Keratinocyte (primary cell): Measurements from ENCODE around the gene COA8. TPM values are rescaled to one million over a fixed set of nuclear protein-coding genes. Genes with fewer than 3 reads are reported as not detected.

Experiments used
- DNase-seq: peaks from one replicate; pipeline ENCODE4 v3.0.0-alpha.2; 2011; ENCODE audit warnings: low read depth, missing footprints, low spot score
- FAIRE-seq: peaks from 2 replicates; lab custom pipeline; 2011; peaks lifted over from hg19 to GRCh38; lab: Jason Lieb, UNC
- H2AFZ ChIP-seq: 2 replicates; pipeline ENCODE4 v1.6.0; 2012; ENCODE audit warnings: low read length, control low read depth, inconsistent platforms; ENCODE audit not compliant: control insufficient read depth
- H3K27ac ChIP-seq: 2 replicates; pipeline ENCODE4 v1.5.1; 2011; ENCODE audit warnings: low read length; ENCODE audit not compliant: control insufficient read depth, insufficient read depth
- H3K27me3 ChIP-seq: 3 replicates; pipeline ENCODE4 v1.6.0; 2011; ENCODE audit warnings: low read length; ENCODE audit not compliant: control insufficient read depth, insufficient read depth; ENCODE audit errors: extremely low read depth
- H3K36me3 ChIP-seq, 2 experiments: 2 replicates in 1 of 2; 3 replicates in 1 of 2; pipeline ENCODE4 v1.5.1; 2011; ENCODE audit warnings: low read length in 2 of 2, mild to moderate bottlenecking in 1 of 2; ENCODE audit not compliant: control insufficient read depth in 2 of 2, insufficient read depth in 2 of 2; ENCODE audit errors: extremely low read depth in 1 of 2
- H3K4me1 ChIP-seq: 3 replicates; pipeline ENCODE4 v1.5.1; 2011; ENCODE audit warnings: low read length; ENCODE audit not compliant: control insufficient read depth, insufficient read depth; ENCODE audit errors: extremely low read depth
- H3K4me2 ChIP-seq: 3 replicates; pipeline ENCODE4 v1.6.0; 2011; ENCODE audit warnings: low read depth, low read length; ENCODE audit not compliant: control insufficient read depth, insufficient read depth; ENCODE audit errors: extremely low read depth
- H3K4me3 ChIP-seq, 3 experiments: fragments of 200-600 bp in 1 of 3; sonication (generic) in 1 of 3; 2 replicates in 2 of 3; 3 replicates in 1 of 3; pipeline ENCODE4 v1.5.1; 2011 to 2016; ENCODE audit warnings: low read length in 3 of 3, mild to moderate bottlenecking in 3 of 3, control low read depth in 2 of 3, inconsistent platforms in 1 of 3, low read depth in 1 of 3, mixed read lengths in 1 of 3, mixed run types in 1 of 3, moderate library complexity in 1 of 3; ENCODE audit not compliant: control insufficient read depth in 2 of 3, insufficient read depth in 2 of 3; ENCODE audit errors: extremely low read depth in 1 of 3
- H3K79me2 ChIP-seq: 2 replicates; pipeline ENCODE4 v1.6.0; 2012; ENCODE audit warnings: low read length; ENCODE audit not compliant: control insufficient read depth, insufficient read depth
- H3K9ac ChIP-seq: 3 replicates; pipeline ENCODE4 v1.6.0; 2011; ENCODE audit warnings: low read length; ENCODE audit not compliant: control insufficient read depth, insufficient read depth; ENCODE audit errors: extremely low read depth
- H3K9me1 ChIP-seq: 3 replicates; pipeline ENCODE4 v1.6.0; 2011; ENCODE audit warnings: low read length; ENCODE audit not compliant: control insufficient read depth, insufficient read depth; ENCODE audit errors: extremely low read depth
- H3K9me3 ChIP-seq: 2 replicates; pipeline ENCODE4 v1.5.1; 2012; ENCODE audit warnings: low read depth, low read length; ENCODE audit not compliant: control insufficient read depth
- H4K20me1 ChIP-seq: 3 replicates; pipeline ENCODE4 v1.6.0; 2011; ENCODE audit warnings: low read length; ENCODE audit not compliant: control insufficient read depth, insufficient read depth; ENCODE audit errors: extremely low read depth
- CTCF ChIP-seq, 3 experiments: IDR thresholded peaks in 1 of 3; conservative IDR thresholded peaks in 1 of 3; optimal IDR thresholded peaks in 1 of 3; 2 replicates in 2 of 3; 3 replicates in 1 of 3; pipeline versions ENCODE3 to v1.5.1; 2011; ENCODE audit warnings: low read length in 3 of 3, mild to moderate bottlenecking in 3 of 3, moderate library complexity in 2 of 3, control low read depth in 1 of 3, inconsistent platforms in 1 of 3; ENCODE audit not compliant: insufficient read depth in 2 of 3; ENCODE audit errors: extremely low read depth in 1 of 3
- EZH2 ChIP-seq: IDR thresholded peaks from one replicate; pipeline ENCODE4 v1.6.1; 2012; ENCODE audit warnings: inconsistent platforms, mild to moderate bottlenecking, low read length, moderate library complexity
- dilution Hi-C: fragments of 300-500 bp; cut with MboI; formaldehyde crosslinking; loops from one replicate; pipeline ENCODE4 v1.7.0; 2020; ENCODE audit warnings: low sequenced_read_pairs; ENCODE audit not compliant: extremely low pct_ligation_motif_present
- polyA plus RNA-seq, 5 experiments: library from polyadenylated mRNA; depleted of rRNA in 3 of 5; stranded (reverse) in 3 of 5; stranded (forward) in 1 of 5; unstranded in 1 of 5; fragments of >200 nt; gene quantifications; 1 replicate in 1 of 5; 2 replicates in 3 of 5; 3 replicates in 1 of 5; pipeline versions ENCODE4 v1.2.1 to v1.2.3, GENCODE V29; 2011 to 2012; ENCODE audit warnings: missing spikeins in 2 of 5, low read depth in 1 of 5, low replicate concordance in 1 of 5

Gene COA8
- polyA plus RNA-seq, 1 donor (not counting 4 experiments of a cell fraction or from before 2014, with no cell fraction given): 24.8 TPM

- Histone ChIP-seq H3K9me1 (no peaks in the 10 kb centered on the region), H3K4me2 (no peak overlapping the region), H3K27me3 (peaks cover 21% of the 10 kb centered on the region), H3K4me3 (no peak overlapping the region), H4K20me1 (peaks cover 12% of the 10 kb centered on the region), H3K9ac (no peak overlapping the region), H3K9me3 (no peaks in the 10 kb centered on the region), H3K27ac (no peak overlapping the region), H3K4me1 (peaks cover 33% of the 10 kb centered on the region), H3K79me2 (no peaks in the 10 kb centered on the region), H2AFZ (no peak overlapping the region), H3K36me3 (peaks cover 0 to 7% of the 10 kb centered on the region in 2 experiments)
- dilution Hi-C loops: no loop called here
- DNase-seq (no peak), FAIRE-seq (no peak)
- TF ChIP-seq EZH2 (no peak), CTCF (optimal IDR thresholded peaks at IDR 0.05 in 1 of 3, IDR thresholded peaks at IDR 0.05 in 1 of 3, conservative IDR thresholded peaks at IDR 0.05 in 1 of 3; ENCODE audit: extremely low read depth in 1 of 3, insufficient read depth in 2 of 3, low read length in 3 of 3) (no peak)
Measured at GRCh38 chr14:103516426-103517173, 46.2 kb upstream of the COA8 start.

GRCh38 chr14:103517174-103517566 is 45.6 kb upstream of the COA8 start:
- Histone ChIP-seq H3K9me1 (no peaks in the 10 kb centered on the region), H3K4me2 (no peak overlapping the region), H3K9me3 (no peaks in the 10 kb centered on the region), H3K4me3 (no peak overlapping the region), H3K36me3 (peaks cover 0 to 7% of the 10 kb centered on the region in 2 experiments), H3K79me2 (no peaks in the 10 kb centered on the region), H4K20me1 (peaks cover 12% of the 10 kb centered on the region), H2AFZ (no peak overlapping the region), H3K4me1 (peaks cover 35% of the 10 kb centered on the region), H3K27me3 (peaks cover 26% of the 10 kb centered on the region), H3K9ac (no peak overlapping the region), H3K27ac (no peak overlapping the region)
- FAIRE-seq (no peak), DNase-seq (no peak)
- TF ChIP-seq EZH2 (no peak), CTCF (optimal IDR thresholded peaks at IDR 0.05 in 1 of 3, IDR thresholded peaks at IDR 0.05 in 1 of 3, conservative IDR thresholded peaks at IDR 0.05 in 1 of 3; ENCODE audit: extremely low read depth in 1 of 3, insufficient read depth in 2 of 3, low read length in 3 of 3) (no peak)
- dilution Hi-C loops: no loop called here
